NCI-H69 (cell line): Measurements from ENCODE around the gene CRYGA.
"Not testable (repeated sequence)": the region's sequence is repeated elsewhere in the genome, so short reads cannot be mapped to it uniquely, and the experiment has no call there.

ENCODE experiments used
- DNase-seq: peaks from one replicate; lab custom pipeline; 2025; lab: John Stamatoyannopoulos, UW

The CRYGA gene

DNA sequence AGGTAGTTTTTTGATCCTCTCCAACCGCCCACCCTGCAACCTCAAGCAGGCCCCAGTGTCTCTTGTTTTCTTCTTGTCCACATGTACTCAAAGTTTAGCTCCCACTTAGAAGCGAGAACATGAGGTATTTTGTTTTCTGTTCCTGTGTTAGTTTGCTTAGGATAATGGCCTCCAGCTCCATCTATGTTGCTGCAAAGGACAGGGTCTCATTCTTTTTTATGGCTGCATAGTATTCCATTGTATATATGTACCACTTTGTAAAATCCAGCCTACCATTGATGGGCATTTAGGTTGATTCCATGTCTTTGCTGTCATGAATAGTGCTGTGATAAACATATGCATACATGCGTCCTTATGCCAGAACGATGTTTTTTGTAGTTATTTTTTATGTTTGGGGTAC, 36.3 kb downstream of the CRYGA start:
- DNase-seq, result no peak

DNA sequence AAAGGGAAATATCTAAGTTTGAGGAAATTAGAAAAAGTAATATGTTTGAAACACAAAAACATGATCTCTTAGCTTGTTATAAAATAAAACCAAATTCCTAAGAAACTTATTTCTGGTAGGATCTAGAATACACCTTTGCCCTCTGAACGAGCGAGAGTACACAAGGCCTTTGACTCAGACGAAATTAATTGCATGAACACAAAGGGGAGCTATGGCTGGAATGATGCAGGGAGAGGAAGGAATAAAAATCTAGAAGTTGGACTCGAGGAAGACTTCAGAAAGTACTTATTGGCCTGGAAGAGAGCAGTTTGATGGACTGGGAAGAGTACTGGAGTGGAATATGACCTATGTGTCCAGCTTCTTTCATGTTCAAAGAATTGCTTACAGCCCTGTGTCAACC, 38.1 kb downstream of the CRYGA start:
- DNase-seq, result no peak

DNA sequence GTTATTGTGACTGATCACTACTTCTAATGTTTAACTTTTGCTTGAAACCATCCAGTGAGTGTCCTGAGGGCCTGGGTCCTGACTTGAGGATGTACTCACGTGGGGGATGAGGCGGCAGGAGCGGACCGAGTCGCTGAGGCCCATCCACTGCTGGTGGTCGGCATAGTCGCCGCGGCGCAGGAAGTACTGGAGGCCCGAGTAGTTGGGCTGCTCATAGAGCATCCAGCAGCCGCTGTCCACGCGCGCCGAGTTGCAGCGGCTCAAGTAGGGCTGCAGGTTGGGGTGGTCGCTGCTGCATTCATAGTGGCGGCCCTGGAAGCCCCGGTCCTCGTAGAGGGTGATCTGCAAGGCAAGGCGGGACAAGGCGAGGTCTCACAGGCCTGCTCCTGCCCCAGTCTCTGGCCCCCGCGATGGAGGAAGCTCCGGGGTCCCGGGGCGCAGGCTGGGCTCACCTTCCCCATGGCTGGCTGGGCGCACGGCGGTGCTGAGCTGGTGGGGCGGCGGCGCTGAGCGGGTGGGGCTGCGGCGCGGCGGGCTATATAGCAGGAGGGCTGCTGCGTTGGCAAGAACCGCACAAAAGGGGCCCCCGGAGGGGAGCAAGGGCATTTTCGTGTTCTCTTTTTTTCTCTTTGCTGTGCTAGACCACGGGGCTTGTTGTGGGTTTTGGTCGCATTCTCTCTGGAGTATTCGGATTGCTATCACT, 39.2 kb downstream of the CRYGA start, which contains the start of gene CRYGD:
Gene CRYGD (minus strand): TSS at position 512 of the 703 bp plus-strand sequence. CDS start 51 bp downstream, at position 461.
- DNase-seq, result not testable (repeated sequence)

DNA sequence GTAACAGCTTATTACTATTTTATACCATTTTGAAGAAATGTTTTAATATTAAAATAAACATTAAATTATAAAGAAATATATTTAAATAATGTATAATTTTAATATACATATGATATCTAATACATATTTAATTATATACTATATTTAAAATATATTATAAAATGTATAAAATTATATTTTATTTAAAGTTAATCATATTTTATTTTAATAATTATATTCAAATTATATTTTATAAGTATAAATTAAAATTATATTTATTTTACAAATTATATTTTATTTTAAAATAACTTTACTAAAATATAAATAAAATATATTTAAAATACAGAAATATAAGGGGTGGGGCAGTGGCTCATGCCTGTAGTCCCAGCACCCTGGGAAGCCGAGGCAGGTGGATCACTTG, 41.1 kb downstream of the CRYGA start:
- DNase-seq, result no peak

DNA sequence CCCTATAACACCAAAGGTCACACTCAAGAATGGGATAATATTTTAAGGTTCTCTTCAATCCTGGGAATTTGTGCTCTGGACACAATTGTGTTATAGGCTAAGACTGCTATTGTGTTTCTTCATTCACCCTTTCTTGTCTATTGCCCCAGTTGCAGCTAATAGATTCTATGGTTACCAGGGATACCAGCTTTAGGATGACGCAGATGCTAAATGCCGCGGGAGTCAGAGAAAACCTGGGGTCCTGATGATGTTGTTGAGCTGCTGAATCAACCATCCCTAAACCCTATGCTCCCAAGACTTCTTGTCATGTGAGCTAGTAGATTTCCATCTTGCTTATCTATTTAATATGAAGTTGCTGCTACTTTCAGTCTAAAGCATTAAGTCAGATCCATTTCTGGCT, 44.5 kb downstream of the CRYGA start:
- no peak for DNase-seq

DNA sequence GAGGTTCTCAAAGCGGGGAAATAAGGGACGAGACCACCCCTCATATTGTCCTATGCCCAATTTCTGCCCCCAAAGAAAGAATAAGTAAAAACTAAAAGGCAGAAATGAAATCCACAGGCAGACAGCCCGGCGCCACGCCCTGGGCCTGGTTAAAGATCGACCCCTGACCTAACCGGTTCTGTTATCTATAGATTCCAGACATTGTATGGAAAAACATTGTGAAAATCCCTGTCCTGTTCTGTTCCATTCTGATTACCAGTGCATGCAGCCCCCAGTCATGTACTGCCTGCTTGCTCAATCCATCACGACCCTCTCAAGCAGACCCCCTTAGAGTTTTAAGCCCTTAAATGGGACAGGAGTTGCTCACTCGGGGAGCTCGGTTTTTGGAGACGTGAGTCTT, 46.0 kb downstream of the CRYGA start:
- not testable (repeated sequence) for DNase-seq

DNA sequence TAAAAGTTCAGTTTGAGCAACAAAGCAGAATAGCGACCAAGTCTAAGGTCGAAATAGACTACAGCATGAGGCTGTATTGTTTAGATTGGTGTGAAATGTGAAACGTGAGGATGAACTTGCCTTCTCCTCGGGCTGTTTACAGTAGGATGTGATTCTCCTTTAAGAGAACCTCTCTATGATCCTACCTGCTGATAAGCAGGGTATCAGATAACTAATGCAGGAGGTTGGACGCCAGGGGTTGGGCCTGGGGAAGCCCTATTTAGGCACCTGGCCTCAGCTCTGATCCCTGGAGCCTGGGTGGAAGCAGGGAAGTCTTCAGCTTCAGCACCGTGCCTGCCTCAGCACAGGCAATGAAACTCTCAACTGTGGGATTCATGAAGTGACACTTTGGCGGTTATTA, 50.4 kb downstream of the CRYGA start:
- peak; percentile 80 for DNase-seq

DNA sequence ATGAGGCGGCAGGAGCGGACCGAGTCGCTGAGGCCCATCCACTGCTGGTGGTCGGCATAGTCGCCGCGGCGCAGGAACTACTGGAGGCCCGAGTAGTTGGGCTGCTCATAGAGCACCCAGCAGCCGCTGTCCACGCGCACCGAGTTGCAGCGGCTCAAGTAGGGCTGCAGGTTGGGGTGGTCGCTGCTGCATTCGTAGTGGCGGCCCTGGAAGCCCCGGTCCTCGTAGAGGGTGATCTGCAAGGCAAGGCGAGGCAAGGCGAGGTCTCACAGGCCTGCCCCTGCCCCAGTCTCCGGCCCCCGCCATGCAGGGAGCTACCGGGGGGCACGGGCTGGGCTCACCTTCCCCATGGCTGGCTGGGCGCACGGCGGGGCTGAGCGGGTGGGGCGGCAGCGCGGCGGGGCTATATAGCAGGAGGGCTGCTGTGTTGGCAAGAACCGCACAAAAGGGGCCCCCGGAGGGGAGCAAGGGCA, 51.1 kb downstream of the CRYGA start:
- DNase-seq, result peak; percentile 15
